BJ (cell line): ENCODE measurements around the gene COL18A1. TPM values are rescaled to one million over a fixed set of nuclear protein-coding genes. Genes with fewer than 3 reads are reported as not detected.

Experiments
- CTCF ChIA-PET: fragments of 350-600 bp; formaldehyde crosslinking; extraction: SDS; loops from one replicate; lab custom pipeline; 2021; ENCODE audit warnings: antibody characterized with exemption, inconsistent platforms; lab: Yijun Ruan, JAX
- POLR2A ChIA-PET: fragments of 300-600 bp; sonication (Branson Sonifier 250); formaldehyde crosslinking; extraction: SDS; loops from one replicate; lab custom pipeline; 2021; ENCODE audit warnings: antibody characterized with exemption; lab: Charles Lee
- DNase-seq: peaks from one replicate; pipeline ENCODE4 v3.0.0-alpha.2; 2011; ENCODE audit warnings: low read depth
- H3K27me3 ChIP-seq: 2 replicates; pipeline ENCODE4 v1.6.0; 2011; ENCODE audit warnings: low read length; ENCODE audit not compliant: control insufficient read depth, insufficient read depth
- H3K36me3 ChIP-seq: 2 replicates; pipeline ENCODE4 v1.5.1; 2011; ENCODE audit warnings: low read length; ENCODE audit not compliant: control insufficient read depth, insufficient read depth
- H3K4me3 ChIP-seq: 2 replicates; pipeline ENCODE4 v1.5.1; 2011; ENCODE audit warnings: low read depth, mild to moderate bottlenecking, control low read depth, low read length
- polyA plus RNA-seq: library from polyadenylated mRNA; depleted of rRNA; stranded (reverse); fragments of >200 nt; gene quantifications from 2 replicates; pipeline ENCODE4 v1.2.3, GENCODE V29; 2011
- TF ChIP-seq, protein P1 (sequence below): IDR thresholded peaks from 2 replicates; pipeline ENCODE4 v1.5.1; 2011; ENCODE audit warnings: low read depth, mild to moderate bottlenecking, control low read depth, inconsistent platforms, low read length, moderate library complexity; ENCODE audit not compliant: insufficient read depth

The COL18A1 gene
- polyA plus RNA-seq, 1 experiment: 99.7 TPM

DNA sequence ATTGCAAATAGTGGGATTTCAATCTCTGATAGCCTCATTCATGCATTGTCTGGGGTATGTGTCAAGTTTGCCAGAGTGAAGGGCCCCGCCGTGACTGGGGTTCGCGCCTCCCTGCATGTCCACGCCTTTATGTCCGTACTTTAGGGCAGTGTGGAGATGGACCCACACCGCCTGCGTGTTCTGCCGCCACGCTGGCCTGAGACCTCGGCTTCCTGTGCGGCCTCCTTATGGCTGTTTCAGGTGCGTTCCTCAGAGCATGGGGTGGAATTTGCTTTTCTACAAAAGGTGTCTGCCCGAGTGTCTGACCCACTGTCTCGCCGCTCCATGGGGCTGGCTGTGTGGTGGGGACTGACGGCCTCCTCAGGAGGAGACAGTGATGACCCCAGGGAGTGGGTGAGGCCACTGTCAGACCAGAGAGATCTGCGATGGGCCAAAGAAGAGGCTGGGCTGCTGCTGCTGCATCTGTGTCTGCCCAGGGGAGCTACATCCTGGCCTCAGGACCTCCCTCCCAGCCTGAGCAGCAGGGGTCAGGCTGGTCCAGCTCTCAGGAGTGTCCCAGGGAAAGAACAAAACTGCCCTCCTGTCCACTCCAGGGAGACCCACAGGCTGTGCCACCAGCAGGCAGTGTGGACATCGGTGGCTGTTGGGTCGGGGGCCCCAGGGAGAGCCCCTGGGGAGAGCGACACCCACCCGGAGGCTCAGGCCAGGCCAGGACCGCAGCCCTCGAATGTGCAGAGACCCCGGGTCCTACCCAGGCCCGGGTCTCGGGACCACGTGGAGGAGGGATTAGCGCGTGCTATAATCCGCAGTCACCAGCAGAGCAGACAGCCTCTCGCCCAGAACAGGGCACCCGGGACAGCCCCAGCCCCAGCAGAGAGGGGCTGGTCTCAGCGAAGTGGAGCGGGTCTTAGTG lies 147.1 kb downstream of the COL18A1 start:
- DNase-seq: no peak
- TF ChIP-seq, protein P1, sequence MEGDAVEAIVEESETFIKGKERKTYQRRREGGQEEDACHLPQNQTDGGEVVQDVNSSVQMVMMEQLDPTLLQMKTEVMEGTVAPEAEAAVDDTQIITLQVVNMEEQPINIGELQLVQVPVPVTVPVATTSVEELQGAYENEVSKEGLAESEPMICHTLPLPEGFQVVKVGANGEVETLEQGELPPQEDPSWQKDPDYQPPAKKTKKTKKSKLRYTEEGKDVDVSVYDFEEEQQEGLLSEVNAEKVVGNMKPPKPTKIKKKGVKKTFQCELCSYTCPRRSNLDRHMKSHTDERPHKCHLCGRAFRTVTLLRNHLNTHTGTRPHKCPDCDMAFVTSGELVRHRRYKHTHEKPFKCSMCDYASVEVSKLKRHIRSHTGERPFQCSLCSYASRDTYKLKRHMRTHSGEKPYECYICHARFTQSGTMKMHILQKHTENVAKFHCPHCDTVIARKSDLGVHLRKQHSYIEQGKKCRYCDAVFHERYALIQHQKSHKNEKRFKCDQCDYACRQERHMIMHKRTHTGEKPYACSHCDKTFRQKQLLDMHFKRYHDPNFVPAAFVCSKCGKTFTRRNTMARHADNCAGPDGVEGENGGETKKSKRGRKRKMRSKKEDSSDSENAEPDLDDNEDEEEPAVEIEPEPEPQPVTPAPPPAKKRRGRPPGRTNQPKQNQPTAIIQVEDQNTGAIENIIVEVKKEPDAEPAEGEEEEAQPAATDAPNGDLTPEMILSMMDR: no peak
- Histone ChIP-seq H3K4me3 (no peak overlapping the region), H3K27me3 (peaks cover 2% of the 10 kb centered on the region; the same call in 1 of the 2 replicates), H3K36me3 (no peaks in the 10 kb centered on the region)
- ChIA-PET CTCF (interaction anchor here (0.9 to 1.2 kb wide), 4 partner anchors 11 to 370 kb away, joined by 3 read pairs; no protein-coding TSS in a partner anchor), POLR2A (no interaction called here)

DNA sequence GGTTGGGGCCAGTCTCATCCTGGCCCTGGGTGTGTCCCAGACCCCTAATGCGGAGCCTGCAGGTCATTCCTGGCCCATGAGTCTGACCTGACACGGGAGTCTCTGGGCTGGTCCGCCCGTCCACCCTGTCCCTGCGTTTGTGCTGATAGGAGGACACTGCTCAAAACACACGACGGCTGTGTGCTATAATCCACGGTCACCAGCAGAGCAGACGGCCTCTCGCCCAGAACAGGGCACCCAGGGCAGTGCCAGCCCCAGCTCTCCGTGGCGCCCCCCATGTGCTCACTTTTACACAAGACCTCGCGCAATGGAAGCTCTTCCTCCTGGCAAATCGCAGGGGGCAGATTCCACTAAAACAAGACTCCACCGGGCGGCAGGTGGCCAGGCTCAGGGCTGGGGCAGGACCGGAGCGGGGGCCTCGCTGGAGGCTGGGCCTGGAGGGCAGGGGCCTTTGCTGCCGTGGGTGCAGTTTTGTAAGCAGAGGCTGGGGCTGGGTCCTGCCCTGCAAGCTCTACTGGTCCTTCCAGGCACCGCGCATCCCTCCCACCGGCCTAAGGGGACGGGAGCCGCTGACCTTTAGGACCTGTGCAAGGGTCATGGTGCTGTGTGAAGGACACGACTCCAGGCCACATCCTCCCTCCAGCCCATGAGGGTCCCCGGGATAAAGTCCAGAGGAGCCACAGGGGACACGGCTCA lies 147.9 kb downstream of the COL18A1 start:
- DNase-seq: no peak
- ChIA-PET CTCF (interaction anchor here (1.0 to 1.1 kb wide), 2 partner anchors 44 to 370 kb away, joined by 3 read pairs; no protein-coding TSS in a partner anchor), POLR2A (no interaction called here)
- H3K27me3 ChIP-seq: peaks cover 4% of the 10 kb centered on the region; the same call in 1 of the 2 replicates
- H3K36me3 ChIP-seq: no peaks in the 10 kb centered on the region
- H3K4me3 ChIP-seq: no peak overlapping the region
- TF ChIP-seq, protein P1: no peak

DNA sequence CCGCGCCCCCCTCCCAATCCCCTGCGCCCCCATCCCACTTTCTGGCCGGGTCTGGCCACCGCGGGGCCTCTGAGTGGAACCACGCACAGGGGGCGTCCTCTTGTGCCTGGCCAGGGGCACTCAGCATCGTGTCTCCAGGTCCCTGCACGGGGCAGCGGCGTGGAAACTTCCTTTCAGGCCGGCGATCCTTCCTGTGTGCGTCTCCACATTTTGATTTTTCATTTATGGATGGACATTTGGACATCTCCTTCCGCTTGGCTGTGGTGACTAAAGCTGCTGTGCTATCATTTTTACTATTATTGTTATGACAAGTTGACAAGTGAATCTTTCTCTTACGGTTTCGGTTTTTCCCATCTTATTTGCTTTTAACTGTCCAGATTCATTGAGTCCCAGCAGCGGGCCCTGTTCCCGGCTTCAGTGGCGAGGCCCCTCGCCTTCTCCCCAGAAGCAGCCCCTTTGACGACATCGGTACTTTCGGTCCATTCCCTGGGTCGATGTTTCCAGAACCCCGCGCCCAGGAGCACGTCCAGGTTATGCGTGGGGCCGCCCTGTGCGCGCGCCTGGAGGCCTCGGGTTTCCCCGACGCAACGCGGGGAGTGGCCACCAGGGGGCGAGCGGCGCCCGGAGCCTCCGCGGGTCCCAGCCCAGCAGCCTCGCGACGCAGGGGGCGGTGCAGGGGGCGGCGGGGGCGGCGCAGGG lies 149.7 kb downstream of the COL18A1 start:
- Histone ChIP-seq H3K36me3 (no peaks in the 10 kb centered on the region), H3K4me3 (peak overlapping the region; percentile 54), H3K27me3 (peaks cover 4% of the 10 kb centered on the region; the same call in 1 of the 2 replicates)
- DNase-seq: no peak
- CTCF ChIA-PET: interaction anchor here (0.8 to 1.0 kb wide), 2 partner anchors 19 to 42 kb away, joined by 3 to 5 read pairs; no protein-coding TSS in a partner anchor
- TF ChIP-seq, protein P1: peak; percentile 72
- POLR2A ChIA-PET: no interaction called here

DNA sequence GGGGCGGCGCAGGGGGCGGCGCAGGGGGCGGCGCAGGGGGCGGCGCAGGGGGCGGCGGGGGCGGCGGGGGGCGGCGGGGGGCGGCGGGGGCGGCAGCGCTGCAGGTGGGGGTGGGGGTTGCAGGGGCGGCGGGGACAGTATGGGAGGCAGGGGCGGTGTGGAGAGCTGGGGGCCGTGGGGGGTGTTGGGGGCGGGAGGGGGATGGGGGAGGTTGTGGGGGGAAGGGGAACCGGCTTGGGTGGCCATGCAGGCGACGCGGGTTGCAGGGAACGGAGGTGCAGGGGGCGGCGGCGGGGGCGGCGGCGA lies 150.2 kb downstream of the COL18A1 start:
- Histone ChIP-seq H3K4me3 (peak overlapping the region; percentile 45), H3K27me3 (peaks cover 7% of the 10 kb centered on the region; the same call in 1 of the 2 replicates), H3K36me3 (no peaks in the 10 kb centered on the region)
- DNase-seq: no peak
- CTCF ChIA-PET: interaction anchor here (1.0 to 5.7 kb wide), 11 partner anchors 8 to 367 kb away, joined by 3 to 71 read pairs (median 6); no protein-coding TSS in a partner anchor
- POLR2A ChIA-PET: no interaction called here
- TF ChIP-seq, protein P1: no peak
